Measurements from ENCODE around the gene TRNAU1AP. TPM values are rescaled to one million over a fixed set of nuclear protein-coding genes. Genes with fewer than 3 reads are reported as not detected.
"Not testable (repeated sequence)": the region's sequence is repeated elsewhere in the genome, so short reads cannot be mapped to it uniquely, and the experiment has no call there.

Gene TRNAU1AP
- total and polyA plus RNA-seq, 2 experiments from 2014 or later, result 17.4 to 19.1 TPM

GRCh38 chr1:28595412-28596191, 42.7 kb downstream of the TRNAU1AP start:
- no peak for DNase-seq (ENCODE audit: low spot score)
- H3K36me3 ChIP-seq (replicated peaks; ENCODE audit: insufficient read depth, low read depth), result no peaks in the 10 kb centered on the region
- H3K4me2 ChIP-seq, result no peak overlapping the region
- H3K4me1 ChIP-seq (ENCODE audit: insufficient read depth), result peaks cover 7% of the 10 kb centered on the region
- no peak overlapping the region for H2AFZ ChIP-seq
- no peaks in the 10 kb centered on the region for H3K9me2 ChIP-seq (replicated peaks; ENCODE audit: insufficient read depth)
- H3K4me3 ChIP-seq, result no peak overlapping the region
- TF ChIP-seq EZH2 (IDR thresholded peaks at IDR 0.05; ENCODE audit: borderline replicate concordance) (no peak), EZH2phosphoT487 (IDR thresholded peaks at IDR 0.05; ENCODE audit: low read depth, severe bottlenecking, unreplicated experiment) (no peak), CTCF (IDR thresholded peaks at IDR 0.05; ENCODE audit: poor library complexity) (no peak)
- H3K79me2 ChIP-seq, result no peaks in the 10 kb centered on the region
- no peak overlapping the region for H3K27ac ChIP-seq
- no peaks in the 10 kb centered on the region for H4K20me1 ChIP-seq (ENCODE audit: insufficient read depth, poor library complexity, severe bottlenecking)
- no peaks in the 10 kb centered on the region for H3K27me3 ChIP-seq
- 88% methylated on average over 10 of the region's 10 CpGs for WGBS (ENCODE audit: low lambda C conversion rate, missing lambda C conversion rate)
- H3K9me3 ChIP-seq (ENCODE audit: low read depth), result no peaks in the 10 kb centered on the region

GRCh38 chr1:28596276-28596675, 43.4 kb downstream of the TRNAU1AP start:
- H3K4me3 ChIP-seq; H4K20me1 ChIP-seq (ENCODE audit: insufficient read depth, poor library complexity, severe bottlenecking); H3K9me2 ChIP-seq (replicated peaks; ENCODE audit: insufficient read depth); H3K36me3 ChIP-seq (replicated peaks; ENCODE audit: insufficient read depth, low read depth); H3K9me3 ChIP-seq (ENCODE audit: low read depth); H3K79me2 ChIP-seq; H3K4me2 ChIP-seq; H2AFZ ChIP-seq; DNase-seq (ENCODE audit: low spot score); H3K27me3 ChIP-seq; H3K27ac ChIP-seq: not testable (repeated sequence)
- peaks cover 10% of the 10 kb centered on the region for H3K4me1 ChIP-seq (ENCODE audit: insufficient read depth)
- WGBS (ENCODE audit: low lambda C conversion rate, missing lambda C conversion rate), result 95% methylated on average over 11 of the region's 11 CpGs

- WGBS (ENCODE audit: low lambda C conversion rate, missing lambda C conversion rate), result 59% methylated on average over 3 of the region's 3 CpGs
- no peaks in the 10 kb centered on the region for H3K79me2 ChIP-seq
- no peaks in the 10 kb centered on the region for H4K20me1 ChIP-seq (ENCODE audit: insufficient read depth, poor library complexity, severe bottlenecking)
- H3K9me3 ChIP-seq (ENCODE audit: low read depth), result no peaks in the 10 kb centered on the region
- no peak overlapping the region for H2AFZ ChIP-seq
- H3K36me3 ChIP-seq (replicated peaks; ENCODE audit: insufficient read depth, low read depth), result no peaks in the 10 kb centered on the region
- TF ChIP-seq CTCF (IDR thresholded peaks at IDR 0.05; ENCODE audit: poor library complexity) (no peak), EZH2 (IDR thresholded peaks at IDR 0.05; ENCODE audit: borderline replicate concordance) (no peak), EZH2phosphoT487 (IDR thresholded peaks at IDR 0.05; ENCODE audit: low read depth, severe bottlenecking, unreplicated experiment) (no peak)
- no peak overlapping the region for H3K4me2 ChIP-seq
- H3K9me2 ChIP-seq (replicated peaks; ENCODE audit: insufficient read depth), result no peaks in the 10 kb centered on the region
- H3K4me1 ChIP-seq (ENCODE audit: insufficient read depth), result peaks cover 5% of the 10 kb centered on the region
- H3K27me3 ChIP-seq, result no peaks in the 10 kb centered on the region
- DNase-seq (ENCODE audit: low spot score), result peak; percentile 45
- peak overlapping the region; percentile 49 for H3K27ac ChIP-seq
- no peak overlapping the region for H3K4me3 ChIP-seq
These were observed 48.8 kb downstream of the TRNAU1AP start for GRCh38 chr1:28601696-28602095.

- Histone ChIP-seq H3K27ac (peak overlapping the region; percentile 49), H3K79me2 (no peaks in the 10 kb centered on the region), H3K9me2 (replicated peaks; ENCODE audit: insufficient read depth) (no peaks in the 10 kb centered on the region), H3K27me3 (no peaks in the 10 kb centered on the region), H3K36me3 (replicated peaks; ENCODE audit: insufficient read depth, low read depth) (no peaks in the 10 kb centered on the region), H3K4me3 (no peak overlapping the region), H3K4me1 (ENCODE audit: insufficient read depth) (peaks cover 5% of the 10 kb centered on the region), H2AFZ (no peak overlapping the region), H4K20me1 (ENCODE audit: insufficient read depth, poor library complexity, severe bottlenecking) (no peaks in the 10 kb centered on the region), H3K9me3 (ENCODE audit: low read depth) (no peaks in the 10 kb centered on the region), H3K4me2 (no peak overlapping the region)
- WGBS (ENCODE audit: low lambda C conversion rate, missing lambda C conversion rate), result 76% methylated on average over 15 of the region's 15 CpGs
- DNase-seq (ENCODE audit: low spot score), result peak; percentile 81
- TF ChIP-seq CTCF (IDR thresholded peaks at IDR 0.05; ENCODE audit: poor library complexity) (peak; percentile 80), EZH2 (IDR thresholded peaks at IDR 0.05; ENCODE audit: borderline replicate concordance) (no peak)
These were observed 49.9 kb downstream of the TRNAU1AP start for GRCh38 chr1:28602536-28603439.

All from hepatocyte (in vitro differentiated cells).